Thoracic aorta (tissue), 2 donors: ENCODE measurements around the gene SHROOM2. TPM values are rescaled to one million over a fixed set of nuclear protein-coding genes. Genes with fewer than 3 reads are reported as not detected.

Source experiments
- ATAC-seq: fragments of 150-250 bp; one replicate; pipeline ENCODE4 v1.8.0; 2017; ENCODE audit warnings: low read depth; ENCODE audit not compliant: insufficient number of reproducible peaks, low FRiP score
- DNase-seq: peaks from one replicate; pipeline ENCODE4 v3.0.0-alpha.2; 2020; ENCODE audit warnings: low spot score
- H3K27ac ChIP-seq, 2 donors: fragments of 200-600 bp; sonication (generic); 1 replicate in 1 of 2; 2 replicates in 1 of 2; pipeline ENCODE4 v1.5.1; 2016; ENCODE audit warnings: mild to moderate bottlenecking in 2 of 2, moderate library complexity in 2 of 2
- H3K27me3 ChIP-seq: fragments of 200-600 bp; sonication (generic); replicated peaks from 2 replicates; pipeline ENCODE4 v1.6.0; 2016; ENCODE audit warnings: mild to moderate bottlenecking; ENCODE audit not compliant: insufficient read depth
- H3K36me3 ChIP-seq: fragments of 200-600 bp; sonication (generic); one replicate; pipeline ENCODE4 v1.5.1; 2016
- H3K4me1 ChIP-seq, 2 donors: fragments of 200-600 bp; sonication (generic); 1 replicate in 1 of 2; 2 replicates in 1 of 2; pipeline versions ENCODE4 v1.5.1 to v1.6.0; 2016; ENCODE audit warnings: low read depth in 2 of 2, mild to moderate bottlenecking in 1 of 2; ENCODE audit not compliant: control insufficient read depth in 1 of 2
- H3K4me3 ChIP-seq: fragments of 200-600 bp; sonication (generic); 2 replicates; pipeline ENCODE4 v1.5.1; 2016; ENCODE audit warnings: mild to moderate bottlenecking
- H3K9me3 ChIP-seq: fragments of 200-600 bp; sonication (generic); 2 replicates; pipeline ENCODE4 v1.5.1; 2016
- total RNA-seq, 2 donors: library from RNA; depleted of rRNA; stranded (reverse); fragments of >200 nt; gene quantifications; one replicate each; pipeline versions ENCODE4 v1.1.0 to v1.2.3, GENCODE V29; 2016
- TF ChIP-seq, protein P1 (sequence below): fragments of 200-600 bp; sonication (generic); IDR thresholded peaks from one replicate; pipeline ENCODE4 v1.5.1; 2019; ENCODE audit warnings: antibody characterized with exemption

Gene SHROOM2
- total RNA-seq, 2 donors from 2014 or later: 2.0 TPM

GRCh38 chrX:9957743-9958142 lies 171.5 kb downstream of the SHROOM2 start:
- no peak for DNase-seq
- TF ChIP-seq, protein P1, sequence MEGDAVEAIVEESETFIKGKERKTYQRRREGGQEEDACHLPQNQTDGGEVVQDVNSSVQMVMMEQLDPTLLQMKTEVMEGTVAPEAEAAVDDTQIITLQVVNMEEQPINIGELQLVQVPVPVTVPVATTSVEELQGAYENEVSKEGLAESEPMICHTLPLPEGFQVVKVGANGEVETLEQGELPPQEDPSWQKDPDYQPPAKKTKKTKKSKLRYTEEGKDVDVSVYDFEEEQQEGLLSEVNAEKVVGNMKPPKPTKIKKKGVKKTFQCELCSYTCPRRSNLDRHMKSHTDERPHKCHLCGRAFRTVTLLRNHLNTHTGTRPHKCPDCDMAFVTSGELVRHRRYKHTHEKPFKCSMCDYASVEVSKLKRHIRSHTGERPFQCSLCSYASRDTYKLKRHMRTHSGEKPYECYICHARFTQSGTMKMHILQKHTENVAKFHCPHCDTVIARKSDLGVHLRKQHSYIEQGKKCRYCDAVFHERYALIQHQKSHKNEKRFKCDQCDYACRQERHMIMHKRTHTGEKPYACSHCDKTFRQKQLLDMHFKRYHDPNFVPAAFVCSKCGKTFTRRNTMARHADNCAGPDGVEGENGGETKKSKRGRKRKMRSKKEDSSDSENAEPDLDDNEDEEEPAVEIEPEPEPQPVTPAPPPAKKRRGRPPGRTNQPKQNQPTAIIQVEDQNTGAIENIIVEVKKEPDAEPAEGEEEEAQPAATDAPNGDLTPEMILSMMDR: no peak
- Histone ChIP-seq H3K9me3 (no peaks in the 10 kb centered on the region), H3K4me1 (no peaks in the 10 kb centered on the region), H3K36me3 (no peaks in the 10 kb centered on the region), H3K27me3 (no peaks in the 10 kb centered on the region), H3K4me3 (no peak overlapping the region), H3K27ac (no peak overlapping the region)
- ATAC-seq: no peak

- H3K27me3 ChIP-seq: no peaks in the 10 kb centered on the region
- no peak overlapping the region for H3K27ac ChIP-seq
- no peaks in the 10 kb centered on the region for H3K36me3 ChIP-seq
- no peaks in the 10 kb centered on the region for H3K9me3 ChIP-seq
- H3K4me1 ChIP-seq: no peaks in the 10 kb centered on the region
- no peak for DNase-seq
- no peak overlapping the region for H3K4me3 ChIP-seq
- no peak for ATAC-seq
- TF ChIP-seq, protein P1: no peak
These were observed 172.0 kb downstream of the SHROOM2 start for GRCh38 chrX:9958183-9958582.

DNA sequence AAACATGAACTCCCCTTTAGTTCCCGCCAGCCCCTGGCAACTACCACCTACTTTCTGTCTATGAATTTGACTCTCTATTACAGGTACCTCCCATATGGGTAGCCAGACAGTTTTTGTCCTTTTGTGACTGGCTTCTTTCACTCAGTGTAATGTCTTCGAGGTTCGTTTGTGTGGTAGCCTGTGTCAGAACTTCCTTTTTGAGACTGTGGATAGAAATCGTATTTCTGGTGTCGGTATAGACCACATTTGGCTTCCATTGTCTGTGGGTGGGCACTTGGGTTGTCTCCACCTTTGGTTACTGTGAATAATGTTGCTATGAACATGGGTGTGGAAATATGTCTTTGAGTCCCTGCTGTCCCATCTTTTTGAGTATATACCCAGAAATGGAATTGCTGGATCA lies 175.5 kb downstream of the SHROOM2 start:
- DNase-seq (no peak), ATAC-seq (no peak)
- TF ChIP-seq, protein P1: no peak
- no peak overlapping the region for H3K4me3 ChIP-seq
- H3K27ac ChIP-seq: no peak overlapping the region
- H3K4me1 ChIP-seq: no peaks in the 10 kb centered on the region
- no peaks in the 10 kb centered on the region for H3K36me3 ChIP-seq
- H3K27me3 ChIP-seq: no peaks in the 10 kb centered on the region
- H3K9me3 ChIP-seq: no peaks in the 10 kb centered on the region

DNA sequence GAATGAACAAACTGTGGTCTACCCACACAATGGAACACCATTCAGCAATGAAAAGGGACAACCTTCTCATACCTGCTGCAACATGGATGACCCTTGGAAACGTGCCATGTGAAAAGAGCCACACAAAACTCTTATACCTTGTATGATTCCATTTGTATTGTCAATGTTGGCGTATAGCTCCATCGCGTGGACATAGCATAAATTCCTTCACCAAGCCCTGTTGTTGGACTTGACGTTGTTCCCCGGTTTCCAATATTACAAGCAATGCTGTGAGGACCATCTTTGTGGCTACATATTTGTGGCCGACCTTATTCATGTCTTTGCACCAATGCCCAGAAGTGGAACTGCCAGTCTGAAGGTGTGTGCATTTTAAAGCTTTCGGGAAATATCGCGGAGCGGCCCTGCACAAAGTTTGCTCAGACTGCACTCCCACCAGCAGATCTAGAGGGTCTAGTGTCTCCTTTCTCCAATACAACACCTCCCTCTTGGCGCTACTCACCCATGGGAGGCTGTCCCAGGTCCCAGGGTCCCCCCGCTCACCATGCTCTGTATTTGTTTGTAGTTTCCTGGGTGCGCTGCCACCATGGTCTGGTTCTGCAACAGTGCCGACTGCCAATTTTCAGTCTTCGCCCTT lies 180.7 kb downstream of the SHROOM2 start, which contains the start of gene CLDN34:
CLDN34 (plus strand) TSS at position 584 of the 634 bp plus-strand sequence; CDS start at position 584, 0 bp downstream.
- no peak within 1 kb of the TSS for H3K4me3 ChIP-seq
- TF ChIP-seq, protein P1: no peak
- H3K9me3 ChIP-seq: no peaks in the 10 kb centered on the region
- no peak within 1 kb of the TSS for H3K27ac ChIP-seq
- DNase-seq (no peak), ATAC-seq (no peak)
- no peaks in the 10 kb centered on the region for H3K36me3 ChIP-seq
- H3K4me1 ChIP-seq: no peaks in the 10 kb centered on the region
- no peaks in the 10 kb centered on the region for H3K27me3 ChIP-seq

DNA sequence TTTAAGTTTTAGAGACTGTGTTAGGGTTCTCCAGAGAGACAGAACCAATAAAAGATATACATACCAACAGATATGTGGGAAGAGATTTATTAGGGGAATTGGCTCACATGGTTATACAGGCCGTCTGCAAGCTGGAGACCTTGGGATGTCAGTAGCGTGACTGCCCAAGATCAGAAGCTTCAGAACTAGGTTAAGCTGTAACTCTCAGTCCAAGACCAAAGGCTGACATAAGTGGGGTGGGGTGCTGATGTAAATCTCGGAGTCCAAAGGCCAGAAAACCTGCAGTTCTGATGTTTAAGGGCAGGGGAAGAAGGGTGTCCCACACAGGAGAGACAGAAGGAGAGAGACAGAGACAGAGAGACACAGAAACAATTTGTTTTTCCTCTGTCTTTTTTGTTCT lies 191.4 kb downstream of the SHROOM2 start:
- H3K4me1 ChIP-seq: no peaks in the 10 kb centered on the region
- no peak overlapping the region for H3K27ac ChIP-seq
- DNase-seq (no peak), ATAC-seq (no peak)
- TF ChIP-seq, protein P1: no peak
- H3K4me3 ChIP-seq: no peak overlapping the region
- no peaks in the 10 kb centered on the region for H3K9me3 ChIP-seq
- H3K36me3 ChIP-seq: no peaks in the 10 kb centered on the region
- no peaks in the 10 kb centered on the region for H3K27me3 ChIP-seq
